Measurements from ENCODE around the gene KIF5A.
"Not testable (repeated sequence)": the region's sequence is repeated elsewhere in the genome, so short reads cannot be mapped to it uniquely, and the experiment has no call there.

The KIF5A gene

DNA sequence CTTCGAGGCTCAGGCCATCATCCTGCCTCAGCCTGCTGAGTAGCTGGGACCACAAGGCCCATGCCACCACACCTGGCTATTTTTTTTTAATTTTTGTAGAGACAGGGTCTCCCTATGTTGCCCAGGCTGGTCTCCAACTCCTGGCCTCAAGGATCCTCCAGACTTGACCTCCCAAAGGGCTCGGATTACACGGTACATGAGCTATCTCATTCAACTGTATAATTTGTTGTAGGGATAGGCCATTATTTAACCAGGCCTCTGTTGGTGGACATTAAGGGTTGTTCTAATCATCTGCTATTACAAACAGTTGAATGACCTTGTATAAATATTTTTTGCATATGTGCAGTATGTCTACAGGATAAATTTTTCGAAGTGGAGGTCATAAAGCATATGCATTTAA is 9.0 kb downstream of the KIF5A start:
- DNase-seq: no peak

DNA sequence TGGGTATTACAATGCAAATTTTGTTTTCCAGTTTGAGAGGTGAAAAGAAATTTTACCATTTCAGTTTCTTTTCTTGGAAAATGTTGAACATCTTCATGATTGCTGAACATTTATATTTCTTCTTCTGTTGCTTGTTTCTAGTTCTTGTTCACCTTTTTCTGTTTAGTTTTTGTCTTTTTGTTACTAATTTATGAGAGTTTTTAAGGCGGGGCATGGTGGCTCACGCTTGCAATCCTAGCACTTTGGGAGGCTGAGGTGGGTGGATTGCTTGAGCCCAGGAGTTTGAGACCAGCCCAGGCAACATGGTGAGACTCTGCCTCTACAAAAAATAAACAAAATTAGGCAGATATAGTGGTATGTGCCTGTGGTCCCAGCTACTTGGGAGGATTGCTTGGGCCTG is 10.7 kb downstream of the KIF5A start:
- DNase-seq: no peak

DNA sequence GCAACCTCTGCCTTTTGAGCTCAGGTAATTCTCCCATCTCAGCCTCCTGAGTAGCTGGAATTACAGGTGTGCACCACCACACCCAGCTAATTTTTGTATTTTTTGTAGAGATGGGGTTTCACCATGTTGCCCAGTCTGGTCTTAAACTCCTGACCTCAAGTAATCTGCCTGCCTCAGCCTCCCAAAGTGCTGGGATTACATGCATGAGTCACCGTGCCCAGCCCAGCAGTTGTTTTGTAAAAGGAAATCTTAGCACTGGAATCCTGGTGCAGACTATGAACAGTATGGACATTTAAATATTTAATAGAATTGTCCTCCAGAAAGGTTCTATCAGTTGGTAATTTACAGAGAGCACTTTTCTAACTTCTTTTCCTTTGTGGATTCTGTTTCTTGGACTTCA is 11.3 kb downstream of the KIF5A start:
- DNase-seq: not testable (repeated sequence)

DNA sequence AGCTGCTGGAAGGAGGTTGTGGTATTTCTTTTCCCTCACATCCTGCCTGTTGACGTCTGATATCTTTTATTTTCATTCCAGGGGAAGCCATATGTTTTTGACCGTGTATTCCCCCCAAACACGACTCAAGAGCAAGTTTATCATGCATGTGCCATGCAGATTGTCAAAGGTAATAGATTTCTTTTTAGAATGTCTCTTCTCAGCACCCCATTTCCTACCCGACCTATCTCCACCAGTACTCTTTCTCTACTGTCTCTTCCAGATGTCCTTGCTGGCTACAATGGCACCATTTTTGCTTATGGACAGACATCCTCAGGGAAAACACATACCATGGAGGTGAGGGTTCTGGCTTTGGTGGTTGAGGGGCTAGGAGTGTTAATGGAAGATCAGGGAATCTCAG is 13.5 kb downstream of the KIF5A start:
- DNase-seq: no peak

DNA sequence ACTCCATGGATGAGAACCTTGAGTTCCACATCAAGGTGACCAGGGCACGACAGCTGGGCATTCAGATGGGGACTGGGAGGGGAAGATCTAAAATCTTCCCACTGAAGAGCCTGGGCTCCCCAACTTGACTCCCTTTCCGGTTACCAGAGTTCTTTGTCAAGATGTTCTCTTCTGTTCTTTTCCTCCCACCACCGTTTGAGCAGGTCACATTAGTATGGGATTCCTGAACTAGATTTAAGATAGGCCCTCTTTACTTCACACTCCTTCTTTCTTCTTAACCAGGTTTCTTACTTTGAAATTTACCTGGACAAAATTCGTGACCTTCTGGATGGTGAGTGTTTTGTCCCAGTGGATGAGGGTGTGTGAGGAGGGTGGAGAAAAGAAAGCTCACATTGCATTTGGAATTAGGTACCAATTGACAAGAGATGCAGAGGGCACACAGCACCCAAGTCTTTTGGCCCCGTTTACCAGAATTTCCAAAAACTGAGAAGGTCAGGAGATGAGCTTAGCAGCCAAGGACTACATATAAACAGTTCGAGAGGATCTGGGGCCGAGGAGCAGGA is 14.4 kb downstream of the KIF5A start:
- no peak for DNase-seq

DNA sequence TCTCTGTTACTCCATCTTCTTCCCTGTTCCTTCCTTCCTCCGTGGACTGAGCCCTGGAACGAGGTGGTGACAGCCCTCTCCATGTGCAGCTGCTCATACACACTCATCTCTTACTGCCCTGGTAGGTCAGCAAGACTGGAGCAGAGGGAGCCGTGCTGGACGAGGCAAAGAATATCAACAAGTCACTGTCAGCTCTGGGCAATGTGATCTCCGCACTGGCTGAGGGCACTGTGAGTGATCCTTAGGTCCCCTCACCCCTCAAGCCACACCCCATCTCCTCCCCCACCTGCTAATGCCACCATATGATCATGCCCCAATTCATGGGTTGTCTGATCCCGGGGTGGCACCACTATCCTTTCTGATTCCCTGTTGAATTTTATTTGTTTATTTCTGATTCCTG is 19.0 kb downstream of the KIF5A start:
- DNase-seq: no peak

DNA sequence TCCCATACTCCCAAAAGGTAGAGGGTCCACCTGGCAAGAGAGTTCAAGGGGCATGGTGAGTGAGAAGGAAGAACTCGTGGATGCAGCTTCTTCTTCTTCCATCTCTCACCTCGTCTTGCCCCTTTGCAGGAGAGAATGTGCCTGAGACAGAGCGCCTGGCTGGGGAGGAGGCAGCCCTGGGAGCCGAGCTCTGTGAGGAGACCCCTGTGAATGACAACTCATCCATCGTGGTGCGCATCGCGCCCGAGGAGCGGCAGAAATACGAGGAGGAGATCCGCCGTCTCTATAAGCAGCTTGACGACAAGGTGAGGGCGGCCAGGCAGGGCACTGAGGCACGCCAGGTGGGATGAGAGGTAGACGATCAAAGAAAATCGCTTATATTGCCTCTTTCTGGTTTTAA is 20.0 kb downstream of the KIF5A start:
- DNase-seq: no peak

DNA sequence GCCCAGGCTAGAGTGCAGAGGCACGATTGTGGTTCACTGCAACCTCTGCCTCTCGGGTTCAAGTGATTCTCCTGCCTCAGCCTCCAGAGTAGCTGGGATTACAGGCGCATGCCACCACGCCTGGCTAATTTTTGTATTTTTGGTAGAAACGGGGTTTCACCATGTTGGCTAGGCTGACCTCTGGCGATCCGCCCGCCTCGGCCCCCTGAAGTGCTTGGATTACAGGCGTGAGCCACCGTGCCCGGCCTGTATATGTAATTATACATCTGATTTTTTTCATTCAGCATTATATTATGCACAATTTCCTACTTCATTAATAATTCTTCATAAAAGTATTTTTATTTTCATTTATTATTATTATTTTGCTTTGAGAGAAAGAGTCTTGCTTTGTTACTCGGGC is 20.6 kb downstream of the KIF5A start:
- DNase-seq: not testable (repeated sequence)

DNA sequence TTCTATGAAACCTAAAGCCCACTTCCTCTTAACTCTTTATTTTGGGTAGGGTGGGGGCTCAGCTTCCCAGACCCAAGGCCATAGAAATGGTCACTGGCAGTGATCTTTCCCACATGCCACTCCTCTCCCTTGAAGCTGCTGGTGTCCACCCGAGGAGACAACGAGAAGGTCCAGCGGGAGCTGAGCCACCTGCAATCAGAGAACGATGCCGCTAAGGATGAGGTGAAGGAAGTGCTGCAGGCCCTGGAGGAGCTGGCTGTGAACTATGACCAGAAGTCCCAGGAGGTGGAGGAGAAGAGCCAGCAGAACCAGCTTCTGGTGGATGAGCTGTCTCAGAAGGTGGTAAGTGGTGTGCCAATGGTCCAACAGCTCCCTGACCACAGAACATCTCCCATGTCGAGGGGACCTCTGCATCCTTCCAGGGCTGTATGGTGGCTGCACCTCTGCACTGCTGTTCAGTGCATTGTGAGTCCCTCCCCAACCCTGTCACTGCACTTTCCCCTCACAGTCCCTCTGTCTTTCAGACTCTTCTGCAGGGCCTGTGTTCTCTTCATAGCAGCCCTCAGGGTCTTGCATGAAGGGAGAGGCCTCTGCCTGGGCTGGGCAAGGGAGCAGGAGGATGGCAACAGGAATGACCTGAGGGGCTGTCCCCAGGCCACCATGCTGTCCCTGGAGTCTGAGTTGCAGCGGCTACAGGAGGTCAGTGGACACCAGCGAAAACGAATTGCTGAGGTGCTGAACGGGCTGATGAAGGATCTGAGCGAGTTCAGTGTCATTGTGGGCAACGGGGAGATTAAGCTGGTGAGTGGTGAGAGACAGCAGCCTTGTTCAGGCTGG is 22.3 kb downstream of the KIF5A start:
- no peak for DNase-seq

DNA sequence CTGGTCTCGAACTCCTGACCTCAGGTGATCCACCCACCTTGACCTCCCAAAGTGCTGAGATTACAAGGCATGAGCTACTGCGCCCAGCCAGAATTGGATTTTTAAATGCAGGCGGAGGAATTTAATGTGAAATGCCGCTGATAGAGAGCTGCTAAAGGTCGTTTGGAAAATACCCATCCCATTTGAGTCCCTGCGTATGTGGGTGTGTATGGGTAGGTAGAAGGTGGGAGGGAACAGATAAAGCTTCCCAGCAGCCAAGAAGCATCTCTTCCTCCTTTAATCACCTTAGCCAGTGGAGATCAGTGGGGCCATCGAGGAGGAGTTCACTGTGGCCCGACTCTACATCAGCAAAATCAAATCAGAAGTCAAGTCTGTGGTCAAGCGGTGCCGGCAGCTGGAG is 25.0 kb downstream of the KIF5A start:
- no peak for DNase-seq

DNA sequence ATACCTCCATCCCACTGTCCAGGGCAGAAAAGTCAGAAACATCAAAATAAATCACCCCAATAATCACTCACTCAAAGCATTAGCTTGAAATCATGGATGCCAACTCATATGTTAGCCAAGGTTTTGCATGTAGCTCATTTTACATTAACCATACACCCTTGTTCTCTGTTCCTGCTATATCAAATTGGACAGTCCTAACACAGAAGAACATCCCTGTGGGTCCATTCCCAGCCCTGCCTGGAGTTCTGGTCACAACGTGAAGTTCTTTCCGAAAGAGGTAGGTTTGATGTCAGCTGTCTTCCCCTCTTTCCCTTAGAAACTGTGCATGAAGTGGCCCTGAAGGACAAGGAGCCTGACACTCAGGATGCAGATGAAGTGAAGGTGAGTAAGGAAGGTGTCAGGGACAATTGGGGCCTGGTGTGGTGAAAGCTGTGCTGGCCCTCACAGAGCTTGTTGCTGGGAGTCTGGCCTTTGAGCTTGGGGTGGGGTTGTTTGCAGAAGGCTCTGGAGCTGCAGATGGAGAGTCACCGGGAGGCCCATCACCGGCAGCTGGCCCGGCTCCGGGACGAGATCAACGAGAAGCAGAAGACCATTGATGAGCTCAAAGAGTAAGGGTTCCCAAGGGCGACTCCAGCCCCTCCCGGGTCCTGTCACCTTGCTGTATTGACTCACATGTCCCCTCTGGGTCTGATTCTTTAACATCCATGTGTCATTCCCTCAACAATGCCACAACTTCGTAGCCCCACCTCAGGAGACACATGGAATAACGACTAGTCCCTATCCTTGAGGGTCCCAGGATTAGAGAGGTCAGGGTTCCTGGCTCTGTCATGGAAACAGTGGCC is 26.1 kb downstream of the KIF5A start:
- no peak for DNase-seq

DNA sequence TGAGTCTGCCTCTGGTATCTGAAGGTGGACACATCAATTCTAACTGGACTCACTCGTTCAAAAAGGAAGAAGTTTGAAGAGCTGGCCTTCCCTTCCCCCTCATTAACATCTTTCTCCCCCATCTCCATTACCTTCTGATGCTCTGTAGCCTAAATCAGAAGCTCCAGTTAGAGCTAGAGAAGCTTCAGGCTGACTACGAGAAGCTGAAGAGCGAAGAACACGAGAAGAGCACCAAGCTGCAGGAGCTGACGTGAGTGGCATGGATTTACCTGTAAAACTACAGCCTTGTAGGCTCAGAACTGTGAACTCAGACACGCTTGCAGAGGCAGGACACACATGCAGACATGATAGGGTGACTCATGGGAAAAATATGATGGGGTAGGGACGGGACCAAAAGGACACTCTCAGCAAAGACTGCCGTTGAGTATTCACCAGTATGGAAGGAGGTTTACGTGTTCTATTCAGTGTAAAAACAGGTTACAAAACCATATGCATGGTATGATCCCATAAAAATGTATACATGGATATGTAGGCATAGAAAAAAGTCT is 26.8 kb downstream of the KIF5A start:
- DNase-seq: no peak

DNA sequence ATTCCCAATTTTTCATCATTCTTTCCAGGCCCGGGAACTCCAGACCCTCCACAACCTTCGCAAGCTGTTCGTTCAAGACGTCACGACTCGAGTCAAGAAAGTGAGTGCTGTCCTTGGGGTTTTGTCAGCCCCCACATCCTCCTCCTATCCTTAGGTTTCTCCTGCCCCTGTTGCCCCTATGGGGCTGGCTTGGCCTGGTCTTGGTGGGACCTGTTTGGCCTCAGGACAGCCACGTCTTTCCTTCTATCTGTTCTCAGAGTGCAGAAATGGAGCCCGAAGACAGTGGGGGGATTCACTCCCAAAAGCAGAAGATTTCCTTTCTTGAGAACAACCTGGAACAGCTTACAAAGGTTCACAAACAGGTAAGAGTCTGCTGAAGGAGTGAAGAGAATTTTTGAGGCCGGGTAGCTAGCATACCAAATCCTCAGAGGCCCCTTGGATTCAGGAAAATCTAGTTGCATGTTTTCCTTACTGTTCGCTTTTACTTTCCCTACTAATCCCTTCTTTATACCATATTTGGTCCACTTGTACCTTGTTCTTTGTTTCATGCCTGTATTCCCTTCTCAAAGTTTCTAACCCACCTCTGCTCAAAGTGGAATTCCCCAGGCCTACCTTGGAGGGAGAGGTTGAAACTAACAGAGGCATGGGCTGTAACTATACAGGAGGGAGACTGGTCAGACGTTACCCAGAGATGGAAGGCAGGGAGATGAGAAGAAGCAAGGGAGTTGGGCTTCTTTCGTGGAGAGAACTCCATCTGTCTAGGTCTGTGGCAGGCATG is 28.3 kb downstream of the KIF5A start:
- DNase-seq: no peak

DNA sequence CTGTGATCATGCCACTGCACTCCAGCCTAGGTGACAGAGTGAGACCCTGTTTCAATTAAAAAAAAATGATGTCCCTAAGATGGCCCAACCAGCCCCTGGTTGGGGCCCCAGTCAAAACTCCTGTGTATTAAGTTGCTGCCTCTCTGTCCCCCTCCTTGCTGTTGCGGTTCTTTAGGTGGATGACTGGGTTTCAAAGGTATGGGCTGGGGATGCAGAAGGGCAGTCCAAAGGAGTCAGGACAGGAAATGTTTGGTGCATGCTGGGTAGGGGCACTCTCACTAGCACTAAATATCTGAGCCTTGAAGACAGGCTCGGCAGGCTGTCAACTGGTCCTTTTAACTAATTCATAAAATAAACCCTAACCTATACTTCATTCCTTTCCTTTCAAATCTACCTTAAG is 29.2 kb downstream of the KIF5A start:
- DNase-seq: no peak

DNA sequence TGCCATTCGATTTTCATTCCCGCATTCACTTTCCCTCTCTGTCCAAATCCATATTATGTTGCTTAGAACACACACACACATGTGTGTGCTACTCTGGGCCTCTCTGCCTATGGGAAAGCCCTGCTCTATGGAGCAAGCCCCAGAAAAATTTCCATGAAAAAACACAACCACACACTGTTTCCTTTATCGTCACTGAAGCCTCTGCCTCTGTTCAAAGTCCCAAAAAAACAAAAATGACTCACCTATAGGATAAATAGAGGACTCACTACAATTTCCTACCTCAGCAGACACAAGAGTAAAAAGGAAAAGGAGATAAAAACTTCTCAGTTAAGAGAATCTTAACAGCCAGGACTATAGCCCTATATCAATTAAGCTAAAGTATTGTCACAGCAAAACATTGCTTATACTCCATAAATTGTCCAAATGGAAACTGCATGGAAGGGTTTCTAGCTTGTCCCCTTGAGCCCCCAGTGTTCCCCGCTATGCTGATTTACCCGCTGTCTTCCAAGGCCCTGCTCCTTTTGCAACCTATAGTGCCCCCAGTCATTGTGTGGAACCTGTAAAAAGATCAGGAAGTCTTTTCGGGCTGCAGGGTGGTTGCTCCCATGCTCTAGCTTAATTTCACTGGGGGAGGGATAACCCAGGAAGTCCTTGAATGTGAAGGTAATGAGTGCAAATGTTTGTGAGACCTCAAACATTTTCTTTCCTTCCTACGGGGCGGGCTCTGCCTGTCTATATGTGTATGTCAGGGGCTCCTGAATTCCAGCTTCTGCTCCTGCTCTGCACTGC is 30.0 kb downstream of the KIF5A start:
- DNase-seq: no peak

DNA sequence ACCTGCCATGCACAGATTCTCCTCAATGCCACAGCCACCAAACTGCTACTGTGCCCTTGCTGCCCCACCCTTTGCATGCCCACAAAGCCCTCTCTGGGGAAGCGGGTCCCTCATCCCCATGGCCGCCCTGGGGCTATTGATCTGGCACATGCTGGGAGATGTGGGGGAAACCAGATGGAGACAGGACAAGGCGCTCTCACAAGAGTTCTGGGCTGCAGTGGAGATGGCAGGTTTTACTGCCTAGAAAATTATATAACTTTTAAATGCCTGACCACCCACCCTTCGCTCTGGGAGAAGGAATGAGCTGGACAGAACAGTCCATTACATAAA is 30.6 kb downstream of the KIF5A start:
- DNase-seq: no peak

DNA sequence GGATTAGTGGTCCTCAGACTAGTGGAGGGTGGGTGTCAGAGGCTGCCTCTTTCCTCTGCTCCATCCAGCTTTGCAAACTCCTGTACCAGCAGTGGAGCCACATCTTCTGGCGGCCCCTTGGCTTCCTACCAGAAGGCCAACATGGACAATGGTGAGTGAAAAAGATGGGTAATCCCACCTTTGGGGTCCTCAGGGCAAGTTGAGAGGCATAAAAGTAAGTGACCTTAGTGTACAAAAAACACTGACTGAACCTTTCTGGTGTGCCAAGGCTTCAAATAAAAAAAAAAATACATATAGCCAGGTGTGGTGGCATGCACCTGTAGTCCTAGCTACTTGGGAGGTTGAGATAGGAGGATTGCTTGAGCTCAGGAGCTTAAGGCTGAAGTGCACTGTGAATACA is 32.0 kb downstream of the KIF5A start:
- no peak for DNase-seq

DNA sequence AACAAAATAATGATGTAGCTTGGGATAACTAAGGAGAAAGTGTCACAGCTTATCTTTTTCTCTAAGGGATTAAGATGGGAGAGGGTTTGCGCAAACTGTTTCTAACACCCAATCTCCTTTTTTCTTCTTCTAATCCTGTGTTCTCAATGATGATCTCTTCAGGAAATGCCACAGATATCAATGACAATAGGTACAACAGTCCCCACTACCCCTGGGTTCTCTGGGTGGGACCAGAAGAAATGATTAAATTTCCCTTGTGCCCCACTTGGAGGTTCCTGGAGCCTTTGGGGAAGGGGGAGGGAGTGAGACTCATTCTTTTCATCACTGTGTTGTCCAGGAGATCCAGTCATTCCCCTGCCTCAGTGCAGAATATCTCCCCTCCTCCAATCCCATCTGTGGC is 32.6 kb downstream of the KIF5A start:
- no peak for DNase-seq

DNA sequence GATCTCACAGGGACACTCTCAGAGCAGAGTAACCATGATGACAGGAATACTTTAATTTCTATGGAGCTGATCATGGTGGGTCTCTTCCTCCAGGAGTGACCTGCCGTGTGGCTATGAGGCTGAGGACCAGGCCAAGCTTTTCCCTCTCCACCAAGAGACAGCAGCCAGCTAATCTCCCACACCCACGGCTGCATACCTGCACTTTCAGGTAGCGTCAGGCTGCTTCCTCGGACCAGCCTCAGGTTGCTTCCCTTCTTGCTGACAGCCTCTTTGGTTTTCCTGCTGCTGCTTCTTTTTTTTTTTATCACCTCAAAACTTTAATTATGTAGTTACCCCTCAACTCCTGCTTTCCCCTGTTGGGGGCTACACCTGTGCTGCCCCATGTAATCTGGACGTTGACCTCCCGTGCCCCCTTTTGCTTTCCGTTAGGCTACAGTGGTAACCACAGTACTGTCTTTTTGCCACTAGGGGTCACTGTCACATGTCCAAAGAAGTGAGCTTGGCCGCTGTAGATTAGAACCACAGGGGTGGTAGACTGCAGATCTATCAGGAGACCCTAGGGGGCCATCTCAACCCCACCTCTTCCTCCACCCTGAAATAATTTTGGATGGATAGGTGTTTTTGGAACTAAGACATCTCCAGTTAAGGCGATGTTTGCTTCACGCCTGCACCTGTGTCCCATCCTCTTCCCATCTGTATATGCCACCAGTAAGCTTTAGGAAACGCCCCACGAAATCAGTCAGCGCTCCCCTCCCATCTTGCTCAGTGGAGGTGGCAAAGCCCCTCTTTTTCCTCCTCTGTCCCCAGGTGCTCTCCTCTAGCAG is 33.4 kb downstream of the KIF5A start:
- peak; percentile 54 for DNase-seq

DNA sequence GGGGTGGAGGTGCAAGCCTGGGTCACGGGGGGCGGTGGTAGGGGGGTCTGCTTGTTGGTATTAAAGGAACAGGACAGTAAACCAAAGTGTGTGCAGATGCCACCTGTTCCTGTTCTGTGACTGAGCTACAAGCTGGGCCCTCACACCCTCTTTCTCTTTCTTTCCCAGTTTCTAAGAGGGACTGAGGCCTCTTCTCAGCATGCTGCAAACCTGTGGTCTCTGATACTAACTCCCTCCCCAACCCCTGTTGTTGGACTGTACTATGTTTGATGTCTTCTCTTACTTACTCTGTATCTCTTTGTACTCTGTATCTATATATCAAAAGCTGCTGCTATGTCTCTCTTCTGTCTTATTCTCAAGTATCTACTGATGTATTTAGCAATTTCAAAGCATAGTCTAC is 34.2 kb downstream of the KIF5A start:
- no peak for DNase-seq

DNA sequence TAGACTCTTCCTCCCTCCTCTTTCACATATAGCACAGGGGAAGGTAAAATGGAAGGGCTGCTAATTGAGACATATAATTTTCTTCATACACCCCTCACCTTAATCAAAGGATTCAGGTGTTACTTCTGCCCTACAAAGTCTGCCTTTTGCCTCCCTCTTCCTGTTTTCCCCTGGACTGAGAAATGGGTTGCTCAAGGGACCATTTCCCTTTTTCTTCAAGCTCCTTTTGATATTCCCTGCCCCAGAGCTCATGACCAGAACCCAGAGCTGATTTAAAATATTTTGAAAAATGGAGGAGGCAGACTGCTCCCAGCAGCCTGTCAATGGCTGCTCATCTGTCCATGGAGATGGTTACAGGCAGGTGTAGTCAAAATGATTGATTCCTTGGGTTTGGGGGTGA is 34.8 kb downstream of the KIF5A start:
- no peak for DNase-seq
